HepG2 (cell line): ENCODE results near the gene CACNA1G. TPM values are rescaled to one million over a fixed set of nuclear protein-coding genes. Genes with fewer than 3 reads are reported as not detected.

ENCODE experiments used
- ATAC-seq: fragments of 200-7000 bp; cut with Tn5 transposase; 3 replicates; pipeline ENCODE4 v1.9.1; 2020; ENCODE audit warnings: mild to moderate bottlenecking, moderate library complexity
- BruUV-seq: library from RNA; stranded (reverse); fragments of 400-500 nt; replicated peaks from 2 replicates; lab custom pipeline; 2021; lab: Mats Ljungman, UMichigan
- CTCF ChIA-PET: fragments of 300-600 bp; formaldehyde crosslinking; extraction: SDS; loops from one replicate; lab custom pipeline; 2021; ENCODE audit warnings: low total read pairs, inconsistent platforms, low intra/inter-chr PET ratio; lab: Yijun Ruan, JAX
- POLR2A ChIA-PET: fragments of 350-600 bp; sonication (Branson Sonifier 250); formaldehyde crosslinking; loops from one replicate; lab custom pipeline; 2020; ENCODE audit warnings: antibody characterized with exemption, inconsistent platforms; lab: Yijun Ruan, JAX
- DNase-seq: peaks from one replicate; pipeline ENCODE4 v3.0.0-alpha.2; 2015; ENCODE audit warnings: low spot score
- FAIRE-seq: peaks from 3 replicates; lab custom pipeline; 2011; peaks lifted over from hg19 to GRCh38; lab: Jason Lieb, UNC
- H2AFZ ChIP-seq: one replicate; pipeline ENCODE4 v1.6.1; 2011; ENCODE audit warnings: low read length, inconsistent platforms
- H3K27ac ChIP-seq: fragments of 300-600 bp; 3 replicates; pipeline ENCODE4 v1.8.0; 2011; ENCODE audit warnings: mixed run types, mild to moderate bottlenecking, mixed read lengths, low read length, inconsistent platforms; ENCODE audit not compliant: insufficient read depth; ENCODE audit errors: extremely low read length
- H3K27me3 ChIP-seq, 2 experiments: fragments of 200-600 bp in 1 of 2; 2 replicates in 1 of 2; 3 replicates in 1 of 2; pipeline versions ENCODE4 v1.6.0 to v1.8.0; 2011; ENCODE audit warnings: low read length in 2 of 2, mild to moderate bottlenecking in 2 of 2, moderate library complexity in 2 of 2, inconsistent platforms in 1 of 2; ENCODE audit not compliant: insufficient read depth in 2 of 2, control insufficient read depth in 1 of 2
- H3K36me3 ChIP-seq, 2 experiments: fragments of 200-600 bp in 1 of 2; replicated peaks in 1 of 2; 2 replicates in 1 of 2; 3 replicates in 1 of 2; pipeline versions ENCODE4 v1.5.1 to v1.8.0; 2011; ENCODE audit warnings: low read length in 2 of 2, inconsistent platforms in 1 of 2; ENCODE audit not compliant: insufficient read depth in 2 of 2, control insufficient read depth in 1 of 2
- H3K4me1 ChIP-seq: 2 replicates; pipeline ENCODE4 v1.5.1; 2012; ENCODE audit warnings: low read length, inconsistent platforms; ENCODE audit not compliant: insufficient read depth
- H3K4me2 ChIP-seq: 2 replicates; pipeline ENCODE4 v1.6.0; 2011; ENCODE audit warnings: low read depth, low read length, inconsistent platforms
- H3K4me3 ChIP-seq, 3 experiments: fragments of 200-600 bp in 1 of 3; sonication (generic), shearing (Covaris generic) in 1 of 3; replicated peaks in 1 of 3; 2 replicates each; pipeline ENCODE4 v1.5.1; 2011 to 2016; ENCODE audit warnings: low read length in 3 of 3, inconsistent platforms in 2 of 3, low read depth in 2 of 3, mild to moderate bottlenecking in 2 of 3, control low read depth in 1 of 3, mixed read lengths in 1 of 3; ENCODE audit not compliant: insufficient read depth in 1 of 3
- H3K79me2 ChIP-seq: one replicate; pipeline ENCODE4 v1.6.1; 2011; ENCODE audit warnings: low read length, inconsistent platforms; ENCODE audit not compliant: insufficient read depth
- H3K9ac ChIP-seq: 2 replicates; pipeline ENCODE4 v1.6.0; 2011; ENCODE audit warnings: mild to moderate bottlenecking, low read depth, low read length, inconsistent platforms; ENCODE audit not compliant: insufficient read depth
- H3K9me3 ChIP-seq: 2 replicates; pipeline ENCODE4 v1.5.1; 2012; ENCODE audit warnings: mild to moderate bottlenecking, low read length
- H4K20me1 ChIP-seq: 2 replicates; pipeline ENCODE4 v1.6.0; 2011; ENCODE audit warnings: inconsistent platforms, mild to moderate bottlenecking, low read length, moderate library complexity; ENCODE audit not compliant: insufficient read depth
- EED ChIP-seq: sonication (generic); formaldehyde crosslinking; IDR thresholded peaks from 2 replicates; pipeline ENCODE4 v1.5.0; 2020; ENCODE audit warnings: mild to moderate bottlenecking, missing genetic modification reagents
- GFI1 ChIP-seq: sonication (generic); formaldehyde crosslinking; IDR thresholded peaks from 2 replicates; pipeline ENCODE4 v1.5.0; 2020; ENCODE audit warnings: missing genetic modification reagents, mild to moderate bottlenecking, borderline replicate concordance
- KDM2A ChIP-seq: sonication (generic); formaldehyde crosslinking; IDR thresholded peaks from 2 replicates; pipeline ENCODE4 v1.4.0; 2020; ENCODE audit warnings: low read depth, missing genetic modification reagents, borderline replicate concordance
- MEIS1 ChIP-seq: sonication (generic); formaldehyde crosslinking; IDR thresholded peaks from 2 replicates; pipeline ENCODE4 v1.9.0; 2021; ENCODE audit warnings: mild to moderate bottlenecking, missing genetic modification reagents, moderate library complexity, borderline replicate concordance
- NPAS2 ChIP-seq: sonication (generic); formaldehyde crosslinking; IDR thresholded peaks from 2 replicates; pipeline ENCODE4 v1.8.0; 2022; ENCODE audit warnings: mild to moderate bottlenecking, missing genetic modification reagents, borderline replicate concordance
- RELA ChIP-seq: sonication (generic); formaldehyde crosslinking; IDR thresholded peaks from 2 replicates; pipeline ENCODE4 v1.4.0; 2020; ENCODE audit warnings: missing genetic modification reagents
- SSRP1 ChIP-seq: IDR thresholded peaks from 2 replicates; pipeline ENCODE4 v1.6.1; 2016; ENCODE audit warnings: control low read depth
- ZNF101 ChIP-seq: sonication (generic); formaldehyde crosslinking; IDR thresholded peaks from 2 replicates; pipeline ENCODE4 v1.4.0; 2020; ENCODE audit warnings: mild to moderate bottlenecking, low read depth, missing genetic modification reagents, borderline replicate concordance
- ZNF331 ChIP-seq: sonication (generic); formaldehyde crosslinking; IDR thresholded peaks from 2 replicates; pipeline ENCODE4 v1.4.0; 2020; ENCODE audit warnings: missing genetic modification reagents
- ZNF747 ChIP-seq: sonication (generic); formaldehyde crosslinking; IDR thresholded peaks from 2 replicates; pipeline ENCODE4 v1.8.1; 2023; ENCODE audit warnings: missing genetic modification reagents, mild to moderate bottlenecking, borderline replicate concordance
- ZNF788 ChIP-seq: sonication (generic); formaldehyde crosslinking; IDR thresholded peaks from 2 replicates; pipeline ENCODE4 v1.5.0; 2020; ENCODE audit warnings: mild to moderate bottlenecking, missing genetic modification reagents, borderline replicate concordance
- WGBS: methylation state at CpG from one replicate; pipeline ENCODE4 v1.1.6; 2017; ENCODE audit warnings: low lambda C conversion rate; 5-methylcytosine and 5-hydroxymethylcytosine counted together
- in situ Hi-C: cut with HindIII; loops from 2 replicates; pipeline ENCODE4 v1.10.0; 2017; ENCODE audit warnings: low pct_unique_long_range_greater_than_20kb; ENCODE audit not compliant: extremely low pct_ligation_motif_present
- intact Hi-C: fragments of 100-400 bp; cut with micrococcal nuclease; formaldehyde crosslinking; loops from one replicate; pipeline ENCODE4 v1.10.0; 2022; ENCODE audit not compliant: unreplicated experiment
- polyA plus RNA-seq, 8 experiments: library from polyadenylated mRNA; depleted of rRNA in 3 of 8; stranded (reverse) in 7 of 8; unstranded in 1 of 8; fragments of >200 nt; fragmentation: Illumina TruSeq in 4 of 8; extraction: Trizol in 4 of 8; gene quantifications; 2 replicates each; pipeline versions ENCODE4 v1.2.1 to v1.2.3, GENCODE V29; 2011 to 2016; ENCODE audit warnings: low read depth in 4 of 8, missing spikeins in 1 of 8, mixed read lengths in 1 of 8; ENCODE audit not compliant: insufficient read depth in 1 of 8
- total RNA-seq, 5 experiments: library from RNA; depleted of rRNA; stranded (reverse); fragments of >200 nt; fragmentation: Illumina TruSeq; extraction: Trizol; gene quantifications; 2 replicates each; pipeline ENCODE4 v1.2.3, GENCODE V29; 2016; ENCODE audit warnings: low read depth in 1 of 5

CACNA1G gene
- total and polyA plus RNA-seq, 2 of the 13 experiments (the other 11 are each of a cell fraction or from before 2014, with no cell fraction given) = 0.02 TPM; not detected in 1

- H3K4me1 ChIP-seq = peaks cover 95% of the 10 kb centered on the region
- no peak for DNase-seq
- no peaks in the 10 kb centered on the region for H4K20me1 ChIP-seq
- TF ChIP-seq ZNF788 (CRISPR knock-in tag) (0 out of 2 replicates have a peak, but pooled peaks have one; percentile 1), KDM2A (CRISPR knock-in tag) (0 out of 2 replicates have a peak, but pooled peaks have one; percentile 10), GFI1 (0 out of 2 replicates have a peak, but pooled peaks have one; percentile 6), ZNF331 (CRISPR knock-in tag) (0 out of 2 replicates have a peak, but pooled peaks have one; percentile 0), MEIS1 (CRISPR knock-in tag) (no peak), SSRP1 (CRISPR knock-in tag) (0 out of 2 replicates have a peak, but pooled peaks have one; percentile 30), ZNF101 (CRISPR knock-in tag) (0 out of 2 replicates have a peak, but pooled peaks have one; percentile 13), NPAS2 (CRISPR knock-in tag) (0 out of 2 replicates have a peak, but pooled peaks have one; percentile 13), EED (CRISPR knock-in tag) (0 out of 2 replicates have a peak, but pooled peaks have one; percentile 12), ZNF747 (0 out of 2 replicates have a peak, but pooled peaks have one; percentile 1), RELA (CRISPR knock-in tag) (no peak)
- TF ChIP-seq, all 625 proteins: peak for 9
- H3K9me3 ChIP-seq = no peaks in the 10 kb centered on the region
- ChIA-PET CTCF (no interaction called here), POLR2A (interaction anchor here (0.6 to 19.8 kb wide), 8 partner anchors 9 to 126 kb away, joined by 3 to 839 read pairs (median 12); partner anchors contain the start of gene ANKRD40)
- H3K36me3 ChIP-seq = no peaks in the 10 kb centered on the region
- peak overlapping the region in 2 of 3 experiments; percentile 5 to 82; a peak in 2 of 6 replicates for H3K4me3 ChIP-seq
- H3K27ac ChIP-seq = peak overlapping the region; percentile 73
- WGBS = 72% methylated on average over 7 of the region's 7 CpGs
- in situ Hi-C loops = no loop called here
- peaks cover 0 to 19% of the 10 kb centered on the region in 2 experiments; a peak in 2 of 5 replicates for H3K27me3 ChIP-seq
- peak overlapping the region; percentile 70 for H3K9ac ChIP-seq
- BruUV-seq = no TSS peak
- ATAC-seq = no peak
- FAIRE-seq = no peak
- intact Hi-C loops = no loop called here
- H2AFZ ChIP-seq = no peak overlapping the region
- peak overlapping the region; percentile 87 for H3K4me2 ChIP-seq
- H3K79me2 ChIP-seq = peaks cover 9% of the 10 kb centered on the region
Observed at GRCh38 chr17:50636804-50637195, 76.3 kb downstream of the CACNA1G start.
